Measurements from ENCODE around the gene CT55. TPM values are rescaled to one million over a fixed set of nuclear protein-coding genes. Genes with fewer than 3 reads are reported as not detected.

Gene CT55
- total and polyA plus RNA-seq, 2 of the 8 experiments (the other 6 are each of a cell fraction or from before 2014, with no cell fraction given) = 0.15 TPM; not detected in 1

GRCh38 chrX:135109554-135109953, 61.6 kb downstream of the CT55 start:
- no peak overlapping the region for H2AK5ac ChIP-seq (ENCODE audit: low read depth, low read length)
- ChIA-PET POLR2A (ENCODE audit: partially characterized antibody) (no interaction called here), CTCF (ENCODE audit: partially characterized antibody) (no interaction called here)
- H3K79me1 ChIP-seq (ENCODE audit: low read depth, low read length) = no peaks in the 10 kb centered on the region
- H3K4ac ChIP-seq (replicated peaks; ENCODE audit: insufficient read length, low read depth, low read length) = no peak overlapping the region
- H3K27me3 ChIP-seq (replicated peaks in 1 of 4; ENCODE audit: control insufficient read depth in 3 of 4, extremely low read depth in 1 of 4, insufficient read depth in 3 of 4, low read length in 3 of 4) = no peaks in the 10 kb centered on the region
- H3K9me3 ChIP-seq (ENCODE audit: insufficient read depth in 2 of 2, low read depth in 1 of 2, low read length in 1 of 2) = no peaks in the 10 kb centered on the region
- H3K36me3 ChIP-seq (ENCODE audit: control insufficient read depth in 2 of 4, insufficient read depth in 4 of 4, low read length in 3 of 4) = no peaks in the 10 kb centered on the region
- no peak overlapping the region for H3K18ac ChIP-seq (ENCODE audit: extremely low read depth, low read length)
- no peak overlapping the region for H3K4me2 ChIP-seq (ENCODE audit: insufficient read depth in 1 of 2, low read depth in 2 of 2, low read length in 2 of 2)
- no peak overlapping the region for H2AFZ ChIP-seq (ENCODE audit: low read length)
- H3K56ac ChIP-seq (replicated peaks; ENCODE audit: insufficient read length, low read depth, low read length) = no peak overlapping the region
- no peaks in the 10 kb centered on the region for H4K20me1 ChIP-seq (replicated peaks in 1 of 2; ENCODE audit: control insufficient read depth in 1 of 2, insufficient read depth in 2 of 2, low read length in 2 of 2)
- no peak overlapping the region for H3K23ac ChIP-seq (ENCODE audit: insufficient read length)
- no peak for DNase-seq (ENCODE audit: low read depth in 1 of 2, low spot score in 2 of 2)
- no peak overlapping the region for H2BK12ac ChIP-seq (ENCODE audit: low read depth, low read length)
- no peaks in the 10 kb centered on the region for H3K23me2 ChIP-seq (ENCODE audit: low read depth, low read length)
- no peak overlapping the region for H2BK20ac ChIP-seq (ENCODE audit: low read length)
- no peak overlapping the region for H4K5ac ChIP-seq (ENCODE audit: insufficient read length, low read depth, low read length)
- H3K14ac ChIP-seq (ENCODE audit: insufficient read length) = no peak overlapping the region
- no peak for FAIRE-seq
- no peak for TF ChIP-seq CTCF (IDR thresholded peaks at IDR 0.05; ENCODE audit: control extremely low read depth in 1 of 3, insufficient read depth in 1 of 3, low read depth in 1 of 3, low read length in 3 of 3)
- no peak for TF ChIP-seq POLR2AphosphoS5 (IDR thresholded peaks at IDR 0.05; ENCODE audit: low read depth, low read length)
- no peak for TF ChIP-seq YY1 (IDR thresholded peaks at IDR 0.05; ENCODE audit: low read depth, low read length)
- no peak for TF ChIP-seq CHD1 (IDR thresholded peaks at IDR 0.05; ENCODE audit: low read depth, low read length)
- TF ChIP-seq SUZ12 (IDR thresholded peaks at IDR 0.05; ENCODE audit: low read length) = no peak
- H4K91ac ChIP-seq (replicated peaks; ENCODE audit: insufficient read length, low read length) = no peak overlapping the region
- no peak overlapping the region for H2BK5ac ChIP-seq (ENCODE audit: low read depth, low read length)
- no peak overlapping the region for H2BK15ac ChIP-seq (ENCODE audit: low read length)
- no peak overlapping the region for H3K9ac ChIP-seq (replicated peaks in 1 of 4; ENCODE audit: extremely low read depth in 1 of 4, low read depth in 3 of 4, low read length in 3 of 4)
- H2BK120ac ChIP-seq (replicated peaks; ENCODE audit: low read depth, low read length) = no peak overlapping the region
- H3K27ac ChIP-seq (ENCODE audit: low read depth, low read length) = no peak overlapping the region
- H3K79me2 ChIP-seq (ENCODE audit: control insufficient read depth in 1 of 2, insufficient read depth in 2 of 2, low read length in 2 of 2) = no peaks in the 10 kb centered on the region
- H3K4me1 ChIP-seq (replicated peaks in 1 of 4; ENCODE audit: control insufficient read depth in 3 of 4, insufficient read depth in 4 of 4, low read length in 3 of 4) = no peaks in the 10 kb centered on the region
- no peak overlapping the region for H4K8ac ChIP-seq (ENCODE audit: extremely low read depth, insufficient read depth, low read length)
- WGBS, 2 experiments (ENCODE audit: extremely low coverage in 1 of 2, insufficient coverage in 1 of 2, insufficient read length in 1 of 2, insufficient replicate concordance in 2 of 2, low coverage in 1 of 2, low lambda C conversion rate in 2 of 2, missing lambda C conversion rate in 1 of 2) = 84% methylated on average over 3 of the region's 3 CpGs; no CpG with 5 or more reads in 1 of the 2 experiments
- H3K4me3 ChIP-seq (ENCODE audit: extremely low read depth in 1 of 4, insufficient read depth in 2 of 4, low read depth in 3 of 4, low read length in 4 of 4) = no peak overlapping the region
